Fibroblast of skin of left quadriceps (primary cell): ENCODE results near the gene GULP1.

Source experiments
- DNase-seq, 2 experiments: peaks; one replicate each; pipeline ENCODE4 v3.0.0-alpha.2; 2013; ENCODE audit warnings: low read depth in 2 of 2

The GULP1 gene

GRCh38 chr2:188322569-188323551 is 31.2 kb downstream of the GULP1 start:
- DNase-seq: no peak

GRCh38 chr2:188324067-188324466 is 32.4 kb downstream of the GULP1 start:
- no peak for DNase-seq

DNA sequence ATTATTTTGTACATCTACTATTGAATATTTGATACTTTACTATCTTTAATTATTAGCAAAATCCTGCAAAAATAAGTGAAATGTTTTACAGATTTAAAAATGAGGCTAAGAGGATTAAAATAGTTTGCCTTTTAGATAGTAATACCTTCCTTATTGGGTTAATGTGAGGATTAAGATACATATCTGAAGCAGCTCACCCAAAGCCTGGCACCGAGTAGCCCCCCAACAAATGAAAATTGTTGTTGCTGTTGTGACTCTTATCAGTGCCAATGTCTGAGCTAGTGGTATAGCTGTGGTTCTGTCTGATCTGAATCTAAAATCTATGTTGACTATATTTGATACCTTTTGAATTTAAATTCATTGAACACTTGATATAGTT is 34.6 kb downstream of the GULP1 start:
- no peak for DNase-seq

- DNase-seq: no peak
Measured at GRCh38 chr2:188326669-188327301, 35.1 kb downstream of the GULP1 start.

DNA sequence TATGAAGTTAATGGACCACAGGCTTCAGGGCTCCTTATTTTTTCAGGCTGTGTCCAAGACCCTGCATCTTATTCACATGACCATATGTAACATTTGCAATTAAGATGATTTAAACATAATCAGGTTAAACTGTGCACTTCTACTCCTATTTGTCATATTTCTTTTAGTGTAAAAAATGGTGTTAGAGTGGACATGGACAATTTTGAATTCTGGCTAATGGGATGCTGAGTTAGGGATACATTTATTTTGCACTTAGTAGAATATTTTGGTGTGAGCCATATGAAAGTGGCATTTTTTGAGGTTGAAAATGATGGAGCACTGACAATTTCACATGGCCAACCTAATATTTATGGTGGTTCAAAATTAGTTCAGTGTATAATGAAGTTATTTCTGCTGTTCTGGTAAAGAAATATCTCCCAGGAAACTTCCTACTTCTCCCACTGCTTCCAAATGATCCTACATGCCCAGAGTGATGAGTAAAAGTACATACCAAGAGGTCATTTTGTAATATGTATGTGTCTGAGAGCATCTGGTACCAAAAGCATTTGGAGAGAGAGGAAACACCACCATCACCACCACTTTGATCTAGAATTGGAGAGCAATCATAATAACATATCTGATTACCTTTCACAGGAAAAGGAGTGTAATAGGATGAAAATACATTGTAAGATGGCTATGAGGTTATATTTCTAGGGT is 36.0 kb downstream of the GULP1 start:
- DNase-seq: no peak

DNA sequence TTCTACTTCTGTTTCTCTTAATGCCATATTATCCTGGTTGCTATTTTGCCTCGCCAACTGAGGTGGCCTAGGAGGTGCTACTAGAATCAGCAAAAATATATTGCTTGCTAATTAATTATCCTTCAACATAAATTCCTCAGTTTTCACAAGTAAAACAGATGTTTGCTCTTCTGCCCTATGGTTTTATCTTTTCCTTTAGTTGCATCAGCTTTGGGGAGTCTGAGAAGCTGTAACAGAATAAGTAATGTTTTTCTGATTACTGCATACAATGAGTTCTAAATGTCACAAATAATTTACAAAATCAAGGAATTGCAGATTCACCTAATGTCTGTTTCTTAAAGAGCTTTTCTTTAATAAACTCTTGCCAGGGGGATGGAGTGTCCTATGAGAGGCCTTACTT is 36.7 kb downstream of the GULP1 start:
- DNase-seq: no peak

- DNase-seq: no peak
Measured at GRCh38 chr2:188330316-188331053, 38.8 kb downstream of the GULP1 start.

GRCh38 chr2:188332619-188333018 is 40.9 kb downstream of the GULP1 start:
- DNase-seq: no peak

DNA sequence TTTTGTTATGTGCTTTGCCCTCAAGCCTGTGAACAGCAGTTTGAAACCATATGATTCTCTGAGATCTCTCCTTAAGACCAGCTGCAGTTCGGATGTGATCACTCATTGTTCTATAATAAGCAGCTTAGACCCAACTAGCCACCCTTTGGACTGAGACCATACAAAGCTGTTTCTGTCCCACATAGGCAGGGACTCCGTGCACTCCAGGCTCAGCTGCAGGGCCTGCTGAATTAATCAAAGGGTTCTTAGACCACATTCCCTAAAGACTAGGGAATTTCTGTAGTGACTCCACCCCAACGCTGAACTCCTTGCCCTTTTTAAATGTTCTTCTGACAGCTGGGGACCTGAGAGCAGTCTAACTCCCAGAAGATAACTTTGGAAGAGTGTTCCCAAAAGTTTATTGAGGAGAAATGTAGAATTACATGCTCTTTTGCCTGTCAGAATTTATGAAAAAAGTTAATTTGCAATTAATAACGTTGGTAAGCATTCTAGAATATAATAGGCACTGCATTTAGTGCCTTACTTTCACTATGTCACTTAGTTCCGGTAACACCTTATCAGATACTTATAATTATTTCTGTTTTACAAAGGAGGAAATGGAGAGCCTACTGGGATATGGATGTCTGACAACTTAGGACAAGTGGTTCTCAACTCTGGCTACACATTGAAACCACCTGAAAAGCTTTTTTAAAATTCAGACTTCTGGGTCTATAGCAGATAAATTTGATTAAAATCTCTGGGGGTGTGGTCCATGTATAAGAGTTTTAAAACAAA is 42.3 kb downstream of the GULP1 start:
- DNase-seq: no peak

DNA sequence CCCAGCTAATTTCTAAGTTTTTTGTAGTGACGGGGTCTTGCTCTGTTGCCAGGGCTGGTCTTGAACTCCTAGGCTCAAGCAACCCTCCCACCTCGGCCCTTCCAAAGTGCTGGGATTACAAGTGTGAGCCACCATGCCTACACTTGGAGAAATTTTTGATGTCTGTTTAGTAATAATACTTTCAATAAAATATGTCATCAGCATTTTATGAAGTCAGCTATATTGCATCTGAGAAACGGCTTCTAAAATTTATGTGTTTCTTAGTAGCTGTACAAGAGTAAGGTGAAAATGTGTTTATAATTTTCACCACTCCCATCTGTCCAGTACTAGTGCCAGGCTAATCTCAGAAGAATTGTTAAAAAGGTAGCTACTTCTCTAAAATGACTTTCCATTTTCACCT is 46.8 kb downstream of the GULP1 start:
- DNase-seq: no peak

GRCh38 chr2:188340257-188340656 is 48.6 kb downstream of the GULP1 start:
- DNase-seq: no peak

- DNase-seq: no peak
Measured at GRCh38 chr2:188345020-188345419, 53.3 kb downstream of the GULP1 start.

- DNase-seq: no peak
Measured at GRCh38 chr2:188345426-188345825, 53.8 kb downstream of the GULP1 start.

DNA sequence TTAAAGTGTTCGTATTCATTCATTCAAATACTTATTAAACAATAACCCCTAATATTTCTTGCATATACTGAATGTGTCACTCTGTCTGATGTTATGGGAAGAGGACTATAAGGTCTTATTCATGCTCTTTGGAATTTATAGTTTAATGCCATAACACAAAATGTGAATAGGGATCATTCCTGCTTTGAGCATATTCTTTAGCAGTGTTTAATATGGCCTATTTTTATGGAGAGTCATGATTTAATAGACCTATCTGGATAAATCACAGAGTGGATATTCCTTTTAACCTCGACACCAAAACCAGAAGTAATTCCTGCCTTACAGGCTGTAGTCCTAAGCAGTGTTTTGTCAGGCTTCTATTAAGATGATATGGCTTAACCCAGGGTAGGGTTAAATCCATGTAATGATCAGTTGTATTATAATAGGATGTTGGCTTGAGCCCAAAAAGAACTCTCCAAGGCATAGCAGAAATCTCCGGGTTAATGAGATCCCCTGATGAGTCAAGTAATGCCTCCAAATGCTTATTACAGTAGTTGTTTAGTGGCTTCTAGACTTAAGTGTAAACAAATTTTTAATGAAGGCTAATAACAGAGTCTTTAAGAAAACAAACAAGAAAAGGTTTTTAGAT is 54.3 kb downstream of the GULP1 start:
- DNase-seq: no peak

GRCh38 chr2:188349019-188349418 is 57.3 kb downstream of the GULP1 start:
- no peak for DNase-seq

GRCh38 chr2:188353282-188353681 is 61.6 kb downstream of the GULP1 start:
- no peak for DNase-seq

- no peak for DNase-seq
Measured at GRCh38 chr2:188360485-188361263, 69.0 kb downstream of the GULP1 start.

DNA sequence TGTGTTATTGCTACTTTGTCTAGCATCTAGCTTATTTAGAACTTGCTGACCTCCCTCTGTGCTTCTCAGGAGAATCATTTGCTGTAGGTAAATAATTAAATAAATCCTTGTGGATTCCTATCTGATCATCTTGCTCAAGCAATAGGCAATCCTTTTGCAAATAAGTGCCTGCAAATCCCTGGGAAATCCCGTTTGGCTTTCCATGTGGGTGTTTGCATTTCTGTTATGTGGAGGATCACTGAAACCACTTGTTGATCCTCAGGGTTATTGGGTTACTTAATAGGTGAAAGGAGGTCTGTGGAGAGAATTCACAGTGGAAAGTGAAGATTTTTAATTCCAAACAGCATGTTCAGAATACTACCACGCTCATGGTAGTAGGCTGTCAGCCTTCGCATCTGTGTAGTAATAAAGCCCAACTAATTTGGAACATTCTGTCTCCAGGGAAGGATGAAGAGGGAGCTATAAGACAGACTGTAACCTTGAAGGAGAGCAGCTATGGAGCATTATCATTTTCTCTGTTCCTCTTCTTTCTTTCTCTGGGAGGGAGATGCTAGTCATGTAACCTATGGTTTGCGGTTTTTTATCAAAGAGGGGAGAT is 72.5 kb downstream of the GULP1 start:
- no peak for DNase-seq

DNA sequence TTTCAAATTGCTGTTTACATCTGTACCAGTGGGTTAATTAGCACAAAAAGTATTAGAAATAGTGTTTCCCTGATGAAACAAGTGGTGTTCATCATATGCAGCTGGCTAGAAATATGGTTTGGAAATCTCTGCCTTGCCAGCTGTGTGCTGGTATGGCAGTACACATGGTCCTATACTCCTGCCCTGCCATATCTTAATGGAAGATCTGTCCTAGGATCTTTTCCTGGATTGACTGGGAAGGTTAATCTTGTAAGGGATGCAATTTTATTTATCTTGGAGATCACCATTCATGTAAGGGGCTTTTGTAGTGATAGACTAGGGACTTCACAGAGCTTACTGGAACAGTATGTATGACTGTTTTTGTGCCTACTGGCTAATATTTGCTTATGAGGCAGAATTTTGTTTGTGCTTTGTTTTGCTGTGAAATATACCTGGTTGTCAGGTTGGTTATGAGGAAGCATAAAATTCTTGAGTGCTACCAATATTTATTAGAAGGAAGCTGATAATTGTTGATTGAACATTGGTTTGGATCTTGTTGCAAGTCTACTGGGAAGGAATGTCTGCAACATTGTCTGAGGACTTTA is 73.5 kb downstream of the GULP1 start:
- no peak for DNase-seq
